ENCODE measurements around the gene STRN4. TPM values are rescaled to one million over a fixed set of nuclear protein-coding genes. Genes with fewer than 3 reads are reported as not detected.
A peak's percentile ranks its signal among the peaks of the same experiment; 100 is the strongest.

Gene STRN4
- total RNA-seq, 1 experiment from 2014 or later = 37.5 TPM

DNA sequence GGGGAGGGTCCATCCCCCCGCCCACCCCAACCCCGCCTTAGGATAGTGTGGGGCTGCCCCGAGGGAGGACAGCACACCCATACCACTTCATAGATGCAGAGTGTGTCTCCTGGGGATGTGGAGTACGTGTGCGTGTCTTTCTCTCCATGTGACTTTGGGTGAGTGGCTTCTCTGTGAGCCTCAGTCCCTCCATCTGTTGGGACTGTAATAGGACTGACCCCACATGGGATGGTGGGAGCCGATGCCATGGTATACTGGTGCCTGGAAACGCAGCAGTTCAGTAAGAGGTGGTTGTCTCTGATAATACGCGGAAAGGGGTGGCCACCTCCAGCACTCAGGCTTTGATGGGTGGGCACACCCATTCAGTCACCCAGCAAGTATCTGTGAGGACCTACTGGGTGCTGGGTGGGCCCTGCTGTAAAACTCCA is 28.5 kb downstream of the STRN4 start:
- peak; percentile 52 for DNase-seq
- H3K9me2 ChIP-seq (replicated peaks; ENCODE audit: insufficient read depth, low read length) = no peaks in the 10 kb centered on the region
- H3K27ac ChIP-seq (ENCODE audit: low read length) = peak overlapping the region; percentile 81
- H3K4me3 ChIP-seq (ENCODE audit: low read length) = peak overlapping the region; percentile 75
- peaks cover 76% of the 10 kb centered on the region for H3K4me1 ChIP-seq (ENCODE audit: low read length)
- no peaks in the 10 kb centered on the region for H3K27me3 ChIP-seq (ENCODE audit: low read length)
- H3K9ac ChIP-seq (ENCODE audit: low read length) = peak overlapping the region; percentile 94
- no peaks in the 10 kb centered on the region for H3K9me3 ChIP-seq (ENCODE audit: low read length)
- peak overlapping the region; percentile 99 for H3K4me2 ChIP-seq (ENCODE audit: low read depth, low read length, poor library complexity, severe bottlenecking)
- H2AFZ ChIP-seq (ENCODE audit: low read length) = no peak overlapping the region
- no peaks in the 10 kb centered on the region for H3K36me3 ChIP-seq (ENCODE audit: insufficient read depth, low read length)
- no peaks in the 10 kb centered on the region for H4K20me1 ChIP-seq (ENCODE audit: insufficient read depth, low read depth, low read length)
- H3K79me2 ChIP-seq (ENCODE audit: low read length) = peaks cover 29% of the 10 kb centered on the region

DNA sequence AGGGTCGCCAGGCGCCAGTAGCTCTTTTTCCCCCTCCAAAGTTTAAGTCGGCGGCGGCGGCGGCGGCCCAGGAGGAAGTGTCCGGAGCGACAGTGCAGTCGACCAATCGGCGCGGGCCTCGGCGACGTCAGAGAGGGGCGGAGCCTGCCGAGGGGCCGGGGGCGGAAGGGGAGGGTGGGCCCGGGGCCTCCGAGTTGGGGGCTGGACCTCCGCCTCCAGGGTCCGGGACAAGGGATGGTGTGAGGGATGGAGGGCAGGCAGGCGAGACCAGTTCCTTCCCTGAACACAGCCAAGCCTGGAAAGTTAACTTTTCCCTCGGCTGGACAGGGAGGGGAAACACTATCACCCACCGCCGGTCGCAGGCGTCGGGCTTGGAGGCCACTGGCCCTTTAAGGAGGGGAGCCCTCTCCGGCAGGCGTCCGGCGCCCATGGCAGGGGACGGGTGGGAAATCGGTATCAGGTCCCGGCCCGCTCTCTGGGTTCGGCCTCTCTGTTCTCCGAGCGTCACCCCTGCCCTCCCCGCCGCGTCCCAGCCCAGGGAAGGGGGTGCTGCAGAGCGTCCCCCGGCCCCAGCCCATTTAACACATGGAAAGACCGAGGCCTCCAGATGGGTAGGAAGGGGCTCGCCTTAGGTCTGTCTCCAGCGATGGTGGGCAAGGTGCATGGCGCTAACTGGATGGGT is 29.1 kb downstream of the STRN4 start, which contains the start of gene PRKD2:
Gene PRKD2, minus strand, starts transcription at position 81 of the 682 bp plus-strand sequence. CDS start 744 bp downstream, outside the sequence.
- Histone ChIP-seq H3K4me2 (ENCODE audit: low read depth, low read length, poor library complexity, severe bottlenecking) (peak within 1 kb of the TSS; percentile 99), H3K9me2 (replicated peaks; ENCODE audit: insufficient read depth, low read length) (no peaks in the 10 kb centered on the region), H3K9ac (ENCODE audit: low read length) (peak within 1 kb of the TSS; percentile 94), H3K36me3 (ENCODE audit: insufficient read depth, low read length) (no peaks in the 10 kb centered on the region), H3K9me3 (ENCODE audit: low read length) (no peaks in the 10 kb centered on the region), H3K27ac (ENCODE audit: low read length) (peak within 1 kb of the TSS; percentile 84), H2AFZ (ENCODE audit: low read length) (no peak within 1 kb of the TSS), H3K79me2 (ENCODE audit: low read length) (peaks cover 33% of the 10 kb centered on the region), H3K4me3 (ENCODE audit: low read length) (peak within 1 kb of the TSS; percentile 75), H3K27me3 (ENCODE audit: low read length) (no peaks in the 10 kb centered on the region), H3K4me1 (ENCODE audit: low read length) (peaks cover 73% of the 10 kb centered on the region), H4K20me1 (ENCODE audit: insufficient read depth, low read depth, low read length) (no peaks in the 10 kb centered on the region)
- DNase-seq = peak; percentile 95

- no peak for DNase-seq
- Histone ChIP-seq H3K27me3 (ENCODE audit: low read length) (no peaks in the 10 kb centered on the region), H3K9me2 (replicated peaks; ENCODE audit: insufficient read depth, low read length) (no peaks in the 10 kb centered on the region), H3K4me1 (ENCODE audit: low read length) (peaks cover 67% of the 10 kb centered on the region), H3K4me2 (ENCODE audit: low read depth, low read length, poor library complexity, severe bottlenecking) (peak overlapping the region; percentile 99), H3K4me3 (ENCODE audit: low read length) (peak overlapping the region; percentile 75), H3K36me3 (ENCODE audit: insufficient read depth, low read length) (no peaks in the 10 kb centered on the region), H3K79me2 (ENCODE audit: low read length) (peaks cover 33% of the 10 kb centered on the region), H4K20me1 (ENCODE audit: insufficient read depth, low read depth, low read length) (no peaks in the 10 kb centered on the region), H3K9ac (ENCODE audit: low read length) (peak overlapping the region; percentile 94), H2AFZ (ENCODE audit: low read length) (no peak overlapping the region), H3K27ac (ENCODE audit: low read length) (peak overlapping the region; percentile 84), H3K9me3 (ENCODE audit: low read length) (no peaks in the 10 kb centered on the region)
Measured at GRCh38 chr19:46716672-46717033, 29.6 kb downstream of the STRN4 start.

DNA sequence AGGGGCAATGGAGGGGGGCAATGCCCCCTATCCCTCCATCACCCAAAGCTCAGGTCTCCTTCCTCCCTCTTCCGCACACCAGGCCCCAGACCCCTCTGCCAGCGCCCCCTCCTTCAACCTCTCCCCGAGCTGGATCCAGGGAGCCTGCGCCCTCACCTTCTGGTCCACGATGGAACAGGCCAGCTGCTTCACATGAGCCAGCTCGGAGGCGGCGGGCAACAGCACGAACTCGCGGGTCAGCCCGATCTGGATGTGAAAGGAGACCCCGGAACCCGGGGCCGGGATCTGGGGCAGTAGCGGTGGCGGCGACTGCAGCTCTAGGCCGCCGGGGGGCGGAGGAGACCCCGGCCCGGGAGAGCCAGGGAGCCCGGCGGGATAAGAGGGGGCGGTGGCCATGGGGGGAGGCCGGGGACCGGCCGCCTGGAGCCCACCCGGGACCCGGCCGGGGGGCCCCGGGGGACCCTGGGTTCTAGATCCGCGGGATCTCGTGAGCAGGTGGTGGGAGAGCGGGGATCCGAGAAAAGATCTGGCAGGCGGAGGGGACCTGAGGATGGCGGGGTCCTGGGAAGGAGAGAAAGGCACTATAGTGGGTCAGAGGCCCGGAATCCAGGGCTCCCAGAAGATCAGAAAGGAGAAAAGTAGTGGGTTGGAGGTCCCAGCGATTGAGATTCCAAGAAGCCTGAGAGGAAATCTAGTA is 30.1 kb downstream of the STRN4 start:
- Histone ChIP-seq H3K36me3 (ENCODE audit: insufficient read depth, low read length) (no peaks in the 10 kb centered on the region), H3K27me3 (ENCODE audit: low read length) (no peaks in the 10 kb centered on the region), H3K9me2 (replicated peaks; ENCODE audit: insufficient read depth, low read length) (no peaks in the 10 kb centered on the region), H3K27ac (ENCODE audit: low read length) (peak overlapping the region; percentile 84), H3K4me1 (ENCODE audit: low read length) (peaks cover 62% of the 10 kb centered on the region), H3K79me2 (ENCODE audit: low read length) (peaks cover 33% of the 10 kb centered on the region), H3K9ac (ENCODE audit: low read length) (peak overlapping the region; percentile 94), H3K4me3 (ENCODE audit: low read length) (peak overlapping the region; percentile 75), H3K4me2 (ENCODE audit: low read depth, low read length, poor library complexity, severe bottlenecking) (peak overlapping the region; percentile 99), H3K9me3 (ENCODE audit: low read length) (no peaks in the 10 kb centered on the region), H4K20me1 (ENCODE audit: insufficient read depth, low read depth, low read length) (no peaks in the 10 kb centered on the region), H2AFZ (ENCODE audit: low read length) (no peak overlapping the region)
- DNase-seq = peak; percentile 54

- H3K27me3 ChIP-seq (ENCODE audit: low read length) = no peaks in the 10 kb centered on the region
- H3K9ac ChIP-seq (ENCODE audit: low read length) = peak overlapping the region; percentile 94
- peaks cover 33% of the 10 kb centered on the region for H3K79me2 ChIP-seq (ENCODE audit: low read length)
- H2AFZ ChIP-seq (ENCODE audit: low read length) = no peak overlapping the region
- H3K27ac ChIP-seq (ENCODE audit: low read length) = peak overlapping the region; percentile 84
- no peaks in the 10 kb centered on the region for H4K20me1 ChIP-seq (ENCODE audit: insufficient read depth, low read depth, low read length)
- H3K4me3 ChIP-seq (ENCODE audit: low read length) = peak overlapping the region; percentile 75
- DNase-seq = no peak
- peak overlapping the region; percentile 99 for H3K4me2 ChIP-seq (ENCODE audit: low read depth, low read length, poor library complexity, severe bottlenecking)
- no peaks in the 10 kb centered on the region for H3K9me3 ChIP-seq (ENCODE audit: low read length)
- no peaks in the 10 kb centered on the region for H3K9me2 ChIP-seq (replicated peaks; ENCODE audit: insufficient read depth, low read length)
- H3K36me3 ChIP-seq (ENCODE audit: insufficient read depth, low read length) = no peaks in the 10 kb centered on the region
- peaks cover 57% of the 10 kb centered on the region for H3K4me1 ChIP-seq (ENCODE audit: low read length)
Measured at GRCh38 chr19:46715620-46715974, 30.7 kb downstream of the STRN4 start.

- H4K20me1 ChIP-seq (ENCODE audit: insufficient read depth, low read depth, low read length) = no peaks in the 10 kb centered on the region
- no peaks in the 10 kb centered on the region for H3K36me3 ChIP-seq (ENCODE audit: insufficient read depth, low read length)
- peak; percentile 88 for DNase-seq
- H3K79me2 ChIP-seq (ENCODE audit: low read length) = peaks cover 33% of the 10 kb centered on the region
- H3K9me2 ChIP-seq (replicated peaks; ENCODE audit: insufficient read depth, low read length) = no peaks in the 10 kb centered on the region
- peak overlapping the region; percentile 84 for H3K27ac ChIP-seq (ENCODE audit: low read length)
- H3K4me2 ChIP-seq (ENCODE audit: low read depth, low read length, poor library complexity, severe bottlenecking) = peak overlapping the region; percentile 99
- H3K9ac ChIP-seq (ENCODE audit: low read length) = peak overlapping the region; percentile 94
- peaks cover 47% of the 10 kb centered on the region for H3K4me1 ChIP-seq (ENCODE audit: low read length)
- no peaks in the 10 kb centered on the region for H3K9me3 ChIP-seq (ENCODE audit: low read length)
- no peaks in the 10 kb centered on the region for H3K27me3 ChIP-seq (ENCODE audit: low read length)
- no peak overlapping the region for H2AFZ ChIP-seq (ENCODE audit: low read length)
- H3K4me3 ChIP-seq (ENCODE audit: low read length) = peak overlapping the region; percentile 75
Measured at GRCh38 chr19:46714444-46715106, 31.7 kb downstream of the STRN4 start.

GRCh38 chr19:46713781-46714443 is 32.3 kb downstream of the STRN4 start:
- peak overlapping the region; percentile 84 for H3K27ac ChIP-seq (ENCODE audit: low read length)
- H3K9me3 ChIP-seq (ENCODE audit: low read length) = no peaks in the 10 kb centered on the region
- H3K4me1 ChIP-seq (ENCODE audit: low read length) = peaks cover 40% of the 10 kb centered on the region
- peaks cover 33% of the 10 kb centered on the region for H3K79me2 ChIP-seq (ENCODE audit: low read length)
- H2AFZ ChIP-seq (ENCODE audit: low read length) = 0 out of 2 replicates have a peak overlapping the region, but pooled peaks have one; percentile 19
- no peaks in the 10 kb centered on the region for H3K27me3 ChIP-seq (ENCODE audit: low read length)
- DNase-seq = peak; percentile 66
- H3K9me2 ChIP-seq (replicated peaks; ENCODE audit: insufficient read depth, low read length) = no peaks in the 10 kb centered on the region
- H3K9ac ChIP-seq (ENCODE audit: low read length) = peak overlapping the region; percentile 94
- no peaks in the 10 kb centered on the region for H3K36me3 ChIP-seq (ENCODE audit: insufficient read depth, low read length)
- H3K4me2 ChIP-seq (ENCODE audit: low read depth, low read length, poor library complexity, severe bottlenecking) = peak overlapping the region; percentile 99
- no peaks in the 10 kb centered on the region for H4K20me1 ChIP-seq (ENCODE audit: insufficient read depth, low read depth, low read length)
- H3K4me3 ChIP-seq (ENCODE audit: low read length) = peak overlapping the region; percentile 75
